H1 (cell line): ENCODE results near the gene PYGB. TPM values are rescaled to one million over a fixed set of nuclear protein-coding genes. Genes with fewer than 3 reads are reported as not detected.

ENCODE experiments used
- CBX5 ChIP-seq: fragments of 300-800, 300-1000 bp; sonication (generic); IDR thresholded peaks from 2 replicates; pipeline ENCODE4 v1.7.1; 2016; ENCODE audit warnings: antibody characterized with exemption, low read length, low read depth
- TEAD4 ChIP-seq: IDR thresholded peaks from 2 replicates; pipeline ENCODE4 v1.6.1; 2012; ENCODE audit warnings: low read depth, low read length, inconsistent platforms, mixed read lengths
- polyA plus RNA-seq, 7 experiments: library from polyadenylated mRNA; depleted of rRNA in 3 of 7; stranded (reverse) in 5 of 7; unstranded in 2 of 7; fragments of >200 nt in 5 of 7; fragments of 200-250 nt in 2 of 7; gene quantifications; 1 replicate in 5 of 7; 2 replicates in 1 of 7; 4 replicates in 1 of 7; pipeline versions ENCODE4 v1.2.1 to v1.2.3, GENCODE V29; 2011 to 2013; ENCODE audit warnings: missing spikeins in 2 of 7, mixed read lengths in 2 of 7
- total RNA-seq: library from RNA; stranded (reverse); fragmentation: NEBNext Ultra II Directional; extraction: Animal tissue kit (Norgen Biotek cat#: 25700); gene quantifications from 2 replicates; pipeline ENCODE4 v1.2.1, GENCODE V29; 2021

PYGB gene
- total and polyA plus RNA-seq, 2 of the 8 experiments (the other 6 are each of a cell fraction or from before 2014, with no cell fraction given): 26.6 to 56.0 TPM

DNA sequence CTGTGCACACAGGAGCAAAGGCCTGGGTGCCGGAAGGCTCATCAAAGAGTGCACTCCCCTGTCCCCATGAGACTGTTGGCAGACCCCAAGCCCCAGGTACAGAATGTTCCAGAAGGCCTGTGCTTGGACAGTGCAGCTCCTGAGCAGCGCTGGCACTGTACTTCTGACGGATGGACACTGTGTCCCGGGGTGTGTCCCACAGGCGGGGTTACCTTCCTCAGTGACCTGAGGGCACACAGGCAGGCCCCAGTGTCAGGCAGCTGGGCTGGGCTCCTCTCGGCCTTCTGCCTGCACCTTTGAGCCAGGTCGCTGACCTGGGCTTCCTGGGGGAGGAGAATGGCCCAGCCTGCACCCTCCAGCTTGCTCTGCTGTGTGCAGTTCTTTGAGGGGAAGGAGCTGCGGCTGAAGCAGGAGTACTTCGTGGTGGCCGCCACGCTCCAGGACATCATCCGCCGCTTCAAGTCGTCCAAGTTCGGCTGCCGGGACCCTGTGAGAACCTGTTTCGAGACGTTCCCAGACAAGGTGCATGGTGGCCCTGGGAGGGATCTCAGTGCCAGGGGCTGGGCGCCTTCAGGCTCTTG, 30.1 kb downstream of the PYGB start (continued):
- no peak for TF ChIP-seq TEAD4
- no peak for TF ChIP-seq CBX5
